HG02763 (cell line): Measurements from ENCODE around the gene PPP1R13L.
"Not testable (repeated sequence)": the region's sequence is repeated elsewhere in the genome, so short reads cannot be mapped to it uniquely, and the experiment has no call there.

Source experiments
- ATAC-seq: cut with Tn5 transposase; IDR thresholded peaks from one replicate; pipeline ENCODE4 v1.9.1; 2021; ENCODE audit warnings: mild to moderate bottlenecking, moderate library complexity; ENCODE audit not compliant: unreplicated experiment

Gene PPP1R13L

GRCh38 chr19:45431008-45431407, 26.1 kb upstream of the PPP1R13L start:
- ATAC-seq: not testable (repeated sequence)

GRCh38 chr19:45429896-45430295, 25.0 kb upstream of the PPP1R13L start:
- not testable (repeated sequence) for ATAC-seq

- ATAC-seq: no peak
These were observed 23.7 kb upstream of the PPP1R13L start for GRCh38 chr19:45428384-45429231.

- peak; percentile 5 for ATAC-seq
These were observed 19.6 kb upstream of the PPP1R13L start for GRCh38 chr19:45424191-45425058.

GRCh38 chr19:45423589-45424190, 18.8 kb upstream of the PPP1R13L start, which contains the start of gene ERCC1:
Gene ERCC1, minus strand, starts transcription at chr19:45423917. Its CDS starts 543 bp downstream, at chr19:45423374.
- ATAC-seq: peak; percentile 64

- ATAC-seq: no peak
These were observed 18.2 kb upstream of the PPP1R13L start for GRCh38 chr19:45423033-45423588.

- ATAC-seq: no peak
These were observed 17.2 kb upstream of the PPP1R13L start for GRCh38 chr19:45421947-45422498.

- no peak for ATAC-seq
These were observed 16.0 kb upstream of the PPP1R13L start for GRCh38 chr19:45420871-45421270.

- no peak for ATAC-seq
These were observed 15.5 kb upstream of the PPP1R13L start for GRCh38 chr19:45420356-45420755.

- no peak for ATAC-seq
These were observed 15.0 kb upstream of the PPP1R13L start for GRCh38 chr19:45419895-45420294.

- ATAC-seq: no peak
These were observed 14.5 kb upstream of the PPP1R13L start for GRCh38 chr19:45419396-45419795.

GRCh38 chr19:45418802-45419201, 13.9 kb upstream of the PPP1R13L start:
- no peak for ATAC-seq

- ATAC-seq: no peak
These were observed 12.3 kb upstream of the PPP1R13L start for GRCh38 chr19:45417151-45417550.

- no peak for ATAC-seq
These were observed 9.6 kb upstream of the PPP1R13L start for GRCh38 chr19:45414468-45414867.

GRCh38 chr19:45413497-45413896, 8.6 kb upstream of the PPP1R13L start:
- no peak for ATAC-seq

GRCh38 chr19:45410330-45410729, 5.5 kb upstream of the PPP1R13L start:
- ATAC-seq: not testable (repeated sequence)

- ATAC-seq: no peak
These were observed 4.7 kb upstream of the PPP1R13L start for GRCh38 chr19:45409557-45409920.

- no peak for ATAC-seq
These were observed 4.1 kb upstream of the PPP1R13L start for GRCh38 chr19:45408830-45409556.

GRCh38 chr19:45408121-45408520, 3.3 kb upstream of the PPP1R13L start:
- no peak for ATAC-seq

- not testable (repeated sequence) for ATAC-seq
These were observed 2.7 kb upstream of the PPP1R13L start for GRCh38 chr19:45407585-45407984.
